ENCODE results near the gene ARHGEF11.

The ARHGEF11 gene

GRCh38 chr1:156998301-156998700 lies 47.2 kb downstream of the ARHGEF11 start:
- DNase-seq, result no peak

- no peak for DNase-seq
Measured at GRCh38 chr1:156995412-156995811, 50.1 kb downstream of the ARHGEF11 start.

- DNase-seq, result no peak
Measured at GRCh38 chr1:156994277-156994676, 51.3 kb downstream of the ARHGEF11 start.

GRCh38 chr1:156993426-156994147 lies 52.0 kb downstream of the ARHGEF11 start:
- DNase-seq, result no peak

- DNase-seq, result no peak
Measured at GRCh38 chr1:156992215-156992614, 53.3 kb downstream of the ARHGEF11 start.

- no peak for DNase-seq
Measured at GRCh38 chr1:156987715-156988114, 57.8 kb downstream of the ARHGEF11 start.

GRCh38 chr1:156980551-156980950 lies 65.0 kb downstream of the ARHGEF11 start:
- no peak for DNase-seq

GRCh38 chr1:156975084-156975483 lies 70.5 kb downstream of the ARHGEF11 start:
- no peak for DNase-seq

- no peak for DNase-seq
Measured at GRCh38 chr1:156973417-156973816, 72.1 kb downstream of the ARHGEF11 start.

- DNase-seq, result no peak
Measured at GRCh38 chr1:156970017-156970416, 75.5 kb downstream of the ARHGEF11 start.

GRCh38 chr1:156969496-156969895 lies 76.0 kb downstream of the ARHGEF11 start:
- no peak for DNase-seq

GRCh38 chr1:156964441-156964840 lies 81.1 kb downstream of the ARHGEF11 start:
- DNase-seq, result no peak

GRCh38 chr1:156963621-156964020 lies 81.9 kb downstream of the ARHGEF11 start:
- peak; percentile 24 for DNase-seq

GRCh38 chr1:156961709-156962108 lies 83.8 kb downstream of the ARHGEF11 start:
- peak; percentile 6 for DNase-seq

- DNase-seq, result no peak
Measured at GRCh38 chr1:156959925-156960324, 85.6 kb downstream of the ARHGEF11 start.

- no peak for DNase-seq
Measured at GRCh38 chr1:156959414-156959813, 86.1 kb downstream of the ARHGEF11 start.

- no peak for DNase-seq
Measured at GRCh38 chr1:156958247-156958714, 87.3 kb downstream of the ARHGEF11 start.

- DNase-seq, result no peak
Measured at GRCh38 chr1:156957634-156958033, 87.9 kb downstream of the ARHGEF11 start.

- no peak for DNase-seq
Measured at GRCh38 chr1:156956333-156956732, 89.2 kb downstream of the ARHGEF11 start.

GRCh38 chr1:156953571-156953970 lies 92.0 kb downstream of the ARHGEF11 start:
- DNase-seq, result no peak

- DNase-seq, result no peak
Measured at GRCh38 chr1:156951371-156951770, 94.2 kb downstream of the ARHGEF11 start.

- DNase-seq, result no peak
Measured at GRCh38 chr1:156949127-156949526, 96.4 kb downstream of the ARHGEF11 start.

GRCh38 chr1:156948708-156949107 lies 96.8 kb downstream of the ARHGEF11 start:
- DNase-seq, result no peak

GRCh38 chr1:156947818-156948525 lies 97.6 kb downstream of the ARHGEF11 start:
- no peak for DNase-seq
